HG02973 (cell line): ENCODE data around the gene LRP11.
"Not testable (repeated sequence)": the region's sequence is repeated elsewhere in the genome, so short reads cannot be mapped to it uniquely, and the experiment has no call there.

Experiments used
- ATAC-seq: cut with Tn5 transposase; IDR thresholded peaks from one replicate; pipeline ENCODE4 v1.9.1; 2021; ENCODE audit warnings: moderate library complexity; ENCODE audit not compliant: unreplicated experiment

Gene LRP11

DNA sequence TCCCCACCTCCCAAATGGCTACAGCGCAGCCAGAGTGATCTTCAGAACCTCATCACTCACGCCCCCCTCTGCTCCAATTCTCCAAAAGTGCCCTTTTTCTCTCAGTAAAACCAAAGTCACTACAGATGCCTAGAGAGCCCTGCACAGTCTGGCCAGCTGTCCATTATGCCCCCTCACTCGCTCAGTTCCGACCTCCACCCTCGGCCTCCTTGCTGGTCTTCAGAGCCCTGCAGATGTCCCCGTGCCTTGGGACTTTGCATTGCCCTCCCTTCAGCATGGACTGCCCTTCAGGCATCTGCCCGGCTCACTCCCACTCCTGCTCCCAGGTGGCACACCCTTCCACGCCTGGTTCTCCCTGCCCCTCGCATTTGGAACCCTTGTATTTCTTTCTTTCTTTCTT lies 34.8 kb upstream of the LRP11 start:
- no peak for ATAC-seq

DNA sequence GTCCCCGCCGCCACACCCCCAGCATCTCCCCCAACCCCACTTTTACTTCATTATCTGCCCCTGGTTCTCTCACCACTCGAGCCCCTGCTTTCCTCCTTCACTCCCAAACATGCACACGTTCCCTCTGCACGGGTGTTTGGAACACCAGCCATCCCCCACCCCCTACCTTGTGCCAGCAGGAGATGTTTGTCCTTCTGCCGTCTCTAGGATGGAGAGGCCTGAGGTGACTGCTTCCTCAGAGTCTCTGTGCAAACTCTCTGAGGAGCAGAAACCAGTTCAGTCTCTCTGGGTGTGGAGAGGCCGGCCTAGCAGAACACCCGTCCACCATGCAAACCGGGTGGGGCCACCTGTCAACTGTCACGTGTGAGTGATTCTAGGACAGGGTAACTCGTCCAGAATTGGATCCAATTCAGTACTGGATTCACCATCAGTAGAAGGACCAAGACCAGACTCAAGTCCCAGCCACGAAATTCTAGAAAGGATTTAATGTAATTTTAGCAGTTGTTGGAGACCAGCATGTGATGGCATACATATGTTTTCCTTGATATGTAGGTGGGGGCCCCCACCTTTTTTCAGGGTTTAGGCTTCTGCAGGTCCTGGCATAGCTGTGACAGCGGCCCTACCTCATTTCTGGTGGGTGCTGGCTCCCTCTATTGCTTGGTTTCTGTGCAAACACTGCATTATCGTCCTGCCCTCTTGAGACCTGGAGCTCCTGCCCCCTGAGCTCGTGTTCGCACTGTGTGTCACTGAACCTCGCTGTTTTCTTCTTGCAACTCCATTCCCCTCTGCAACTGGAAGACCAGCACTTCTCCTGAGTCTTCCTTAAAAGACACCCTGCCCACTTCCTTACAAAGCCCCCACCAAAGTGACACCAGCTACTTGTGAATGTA lies 33.9 kb upstream of the LRP11 start, which contains the start of gene RAET1E:
Gene RAET1E (minus strand): TSS at position 259 of the 890 bp plus-strand sequence. CDS start 7,212 bp downstream, outside the sequence.
- no peak for ATAC-seq

DNA sequence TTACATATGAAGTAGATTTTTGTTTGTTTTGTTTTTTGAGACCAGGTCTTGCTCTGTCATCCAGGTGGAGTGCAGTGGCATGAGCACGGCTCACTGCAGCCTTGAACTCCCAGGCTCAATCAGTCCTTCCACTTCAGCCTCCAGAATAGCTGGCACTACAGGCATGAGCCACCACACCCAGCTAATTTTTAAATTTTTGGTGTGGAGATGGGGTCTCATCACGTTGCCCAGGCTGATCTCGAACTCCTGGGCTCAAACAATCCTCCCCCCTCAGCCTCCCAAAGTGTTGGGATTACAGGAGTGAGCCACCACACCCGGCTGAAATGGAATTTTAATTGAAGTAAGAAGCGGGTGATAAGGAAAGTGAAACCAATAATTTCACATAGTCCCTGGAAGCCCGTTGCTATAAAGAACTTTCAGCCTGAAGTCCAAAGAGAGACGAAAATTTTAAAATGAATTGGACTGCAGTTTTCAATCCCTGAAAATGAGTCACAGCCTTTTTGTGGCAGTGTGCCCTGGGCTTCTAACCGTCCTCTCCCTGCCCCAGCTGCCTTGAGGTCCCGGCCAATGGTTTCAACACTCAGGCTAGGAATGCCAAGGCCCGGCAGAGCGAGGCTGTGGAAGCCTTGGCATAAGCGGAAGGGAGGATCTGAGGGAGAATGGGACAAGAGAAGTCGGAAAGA lies 33.0 kb upstream of the LRP11 start:
- ATAC-seq, result no peak

DNA sequence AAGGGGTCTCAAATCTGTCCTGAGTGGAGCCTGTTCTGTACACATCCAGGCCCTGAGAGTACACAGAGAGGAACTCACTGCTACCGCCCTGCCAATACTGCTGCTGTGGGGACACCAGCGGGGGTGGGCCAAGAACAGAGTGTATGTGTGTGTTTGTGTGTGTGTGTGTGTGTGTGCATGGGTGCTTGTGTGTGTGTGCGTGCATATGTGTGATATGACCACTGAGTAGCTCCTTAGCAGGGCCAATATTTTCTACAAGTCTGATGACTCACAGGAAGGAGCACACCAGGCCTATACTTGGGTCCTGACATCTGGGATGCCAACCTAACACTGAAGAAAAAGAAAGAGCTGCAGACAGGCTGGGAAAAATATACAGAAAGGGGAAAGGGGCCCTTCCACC lies 32.3 kb upstream of the LRP11 start:
- no peak for ATAC-seq

DNA sequence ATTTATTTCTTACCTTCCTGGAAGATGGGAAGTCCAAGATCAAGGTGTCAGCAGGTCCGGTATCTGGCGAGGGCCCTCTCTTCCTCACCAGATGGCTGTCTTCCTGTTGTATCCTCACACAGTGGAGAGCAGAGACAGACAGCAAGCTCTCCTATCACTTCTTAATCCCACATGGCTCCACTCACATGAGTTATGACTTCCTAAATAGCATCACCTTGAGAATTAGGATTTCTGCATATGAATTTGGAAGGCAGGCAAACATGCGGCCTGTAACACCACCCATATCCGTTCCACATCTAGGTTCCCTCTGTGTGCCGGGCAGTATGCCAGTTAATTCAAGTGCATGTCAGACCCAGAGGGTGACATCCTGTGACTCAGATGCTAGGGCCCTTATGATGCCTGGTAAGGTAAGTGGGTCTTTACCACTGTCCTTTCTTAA lies 31.7 kb upstream of the LRP11 start:
- ATAC-seq, result no peak

DNA sequence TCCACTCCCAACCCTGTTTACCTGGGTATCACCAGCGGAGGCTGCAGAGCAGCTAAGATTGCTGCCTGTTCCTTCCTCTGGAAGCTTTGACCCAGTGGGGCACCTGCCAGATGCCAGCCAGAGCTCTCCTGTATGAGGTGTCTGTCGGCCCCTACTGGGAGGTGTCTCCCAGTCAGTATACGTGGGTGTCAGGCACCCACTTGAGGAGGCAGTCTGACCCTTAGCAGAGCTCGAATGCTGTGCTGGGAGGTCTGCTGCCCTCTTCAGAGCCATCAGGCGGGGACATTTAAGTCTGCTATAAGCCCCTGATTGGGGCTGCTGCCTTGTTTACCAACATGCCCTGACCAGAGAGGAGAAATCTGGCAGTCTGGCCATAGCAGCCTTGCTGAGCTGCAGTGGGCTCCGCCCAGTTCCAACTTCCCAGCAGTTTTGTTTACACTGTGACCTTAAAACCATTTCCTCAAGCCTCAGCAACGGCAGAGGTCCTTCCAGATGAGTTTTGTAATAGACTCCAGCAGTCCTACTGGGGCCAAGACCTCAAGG lies 31.0 kb upstream of the LRP11 start:
- no peak for ATAC-seq

DNA sequence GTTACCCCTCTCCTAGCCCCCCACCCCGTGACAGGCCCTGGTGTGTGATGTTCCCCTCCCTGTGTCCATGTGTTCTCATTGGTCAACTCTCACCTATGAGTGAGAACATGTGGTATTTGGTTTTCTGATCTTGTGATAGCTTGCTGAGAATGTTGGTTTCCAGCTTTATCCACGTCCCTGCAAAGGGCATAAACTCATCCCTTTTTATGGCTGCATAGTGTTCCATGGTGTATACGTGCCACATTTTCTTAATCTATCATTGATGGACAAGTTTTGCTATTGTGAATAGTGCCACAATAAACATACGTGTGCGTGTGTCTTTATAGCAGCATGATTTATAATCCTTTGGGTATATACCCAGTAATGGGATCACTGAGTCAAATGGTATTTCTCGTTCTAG lies 27.7 kb upstream of the LRP11 start:
- not testable (repeated sequence) for ATAC-seq

DNA sequence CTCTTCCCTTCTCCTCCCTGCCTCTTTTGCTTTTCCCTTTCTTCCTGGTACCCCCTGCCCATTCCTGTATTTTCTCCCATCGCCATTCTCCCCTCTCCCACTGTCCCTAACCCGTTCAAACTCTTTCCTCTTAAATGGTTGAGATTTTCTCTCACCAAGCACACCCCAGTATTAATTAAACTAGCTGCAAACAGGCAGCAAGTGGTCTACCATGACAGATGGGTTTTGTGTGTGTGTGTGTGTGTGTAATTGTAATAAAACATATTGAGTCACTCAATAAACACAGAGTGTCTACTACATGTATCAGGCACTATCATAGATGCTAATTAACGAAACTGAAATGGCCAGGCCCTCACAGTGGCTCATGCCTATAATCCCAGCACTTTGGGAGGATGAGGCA lies 27.1 kb upstream of the LRP11 start:
- ATAC-seq, result no peak

DNA sequence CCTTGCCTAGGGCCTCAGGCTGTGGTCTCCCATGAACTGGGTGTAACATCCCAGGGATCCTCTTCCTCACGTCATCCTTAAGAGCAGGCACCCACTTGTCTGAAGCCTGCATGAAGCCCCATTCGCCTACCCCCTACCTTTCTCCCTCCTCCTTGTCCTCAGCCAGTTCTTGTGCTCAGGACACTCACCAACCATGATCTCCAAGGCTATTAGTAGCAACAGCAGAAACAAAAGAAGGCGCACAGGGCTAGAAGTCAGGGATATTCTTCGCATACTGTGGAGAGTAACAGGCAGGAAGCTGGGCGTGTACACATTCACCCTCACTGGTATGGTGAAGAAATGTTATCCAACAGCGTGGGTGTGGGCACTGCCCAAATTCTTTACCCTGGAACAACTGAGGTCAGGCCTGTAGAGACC lies 26.5 kb upstream of the LRP11 start:
- no peak for ATAC-seq

DNA sequence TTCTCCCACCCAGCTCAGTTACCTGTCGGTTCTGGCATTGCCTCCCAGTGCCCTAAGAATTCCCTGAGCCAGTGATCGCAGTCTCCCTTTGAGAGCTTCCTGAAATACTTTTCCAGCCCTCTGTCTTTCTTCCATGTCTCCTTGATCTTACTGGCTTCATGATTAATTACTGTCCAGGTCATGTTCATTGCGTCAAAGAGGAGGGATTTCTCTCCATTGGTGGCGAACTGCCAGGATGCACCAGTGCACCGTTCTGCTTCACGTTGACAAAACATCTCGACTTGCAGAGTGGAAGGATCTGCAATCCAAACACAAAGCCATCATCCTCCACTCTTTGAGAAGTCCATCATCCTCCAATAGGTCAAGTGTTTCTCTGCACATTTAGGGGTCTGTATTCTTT lies 25.2 kb upstream of the LRP11 start:
- ATAC-seq, result no peak

DNA sequence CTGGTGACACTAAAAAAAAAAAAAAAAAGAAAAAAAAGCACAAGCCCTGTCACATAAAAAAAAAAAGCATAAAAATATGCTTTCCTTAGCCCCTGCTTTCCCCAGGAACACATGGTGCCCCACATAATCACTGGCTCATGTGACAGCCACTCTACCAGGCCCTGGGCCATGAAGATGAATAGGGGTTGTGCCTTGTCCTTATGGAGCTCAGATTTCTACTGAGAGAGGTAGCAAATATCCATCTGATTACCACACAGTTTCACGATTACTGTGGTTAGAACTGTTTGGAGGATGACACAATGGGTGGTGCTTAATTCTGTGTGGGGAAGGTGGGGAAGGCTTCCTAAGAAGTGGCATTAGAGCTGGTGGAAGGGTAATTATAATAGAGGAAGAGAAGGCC lies 24.5 kb upstream of the LRP11 start:
- no peak for ATAC-seq

DNA sequence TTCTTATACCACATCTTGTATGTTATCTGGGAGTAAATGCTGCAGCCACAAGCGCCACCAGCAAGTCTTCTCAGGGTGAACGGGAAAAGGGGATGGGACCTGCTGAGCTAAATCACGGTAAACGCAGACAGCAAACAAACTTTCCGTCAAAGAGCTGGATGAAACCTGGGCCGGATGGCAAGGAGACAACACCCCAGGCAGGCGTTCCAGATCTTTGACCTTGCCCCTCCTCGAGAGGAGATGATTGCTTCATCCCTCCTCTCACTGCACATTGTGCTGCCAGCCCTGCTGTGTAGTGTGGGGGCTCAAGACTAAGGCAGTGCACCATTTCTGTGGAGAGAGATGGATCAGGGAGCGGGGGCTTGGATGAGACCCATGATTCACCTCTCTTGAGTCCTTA lies 23.9 kb upstream of the LRP11 start:
- no peak for ATAC-seq

DNA sequence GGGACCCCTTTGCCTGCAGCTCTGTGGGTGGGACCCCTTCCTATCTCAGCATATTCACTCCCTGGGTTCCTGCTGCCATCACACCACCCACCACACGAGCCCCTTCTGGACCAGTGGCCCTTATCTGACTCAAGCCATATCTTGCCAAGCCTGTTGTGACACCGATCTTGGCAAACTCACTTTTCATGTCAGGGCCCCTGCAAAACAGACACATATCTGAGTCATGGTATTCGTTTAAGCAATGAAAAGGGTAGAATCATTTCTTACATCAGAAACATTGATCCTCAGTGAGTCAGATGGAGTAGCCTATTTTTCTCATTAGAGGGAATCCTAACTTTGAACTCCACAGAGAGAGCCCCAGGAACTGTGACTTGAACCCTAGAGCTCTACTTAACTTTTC lies 23.2 kb upstream of the LRP11 start:
- no peak for ATAC-seq

DNA sequence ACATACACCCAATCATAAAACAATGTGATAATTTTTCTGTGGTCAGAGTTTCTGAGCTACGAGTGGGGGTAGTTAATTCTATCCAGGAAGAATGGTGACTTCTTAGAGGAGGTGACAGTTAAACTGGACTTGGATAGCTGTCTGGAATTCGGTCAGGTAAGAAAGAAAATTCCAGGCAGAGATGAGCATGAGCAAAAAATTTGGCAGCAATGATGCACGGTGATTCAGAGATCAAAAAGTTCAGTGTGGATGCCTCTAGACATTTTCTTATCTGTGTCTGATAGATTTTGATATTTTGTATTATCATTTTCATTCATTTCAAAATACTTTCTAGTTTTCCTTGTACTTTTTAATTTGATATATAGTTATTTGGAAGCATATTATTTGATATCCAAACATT lies 21.7 kb upstream of the LRP11 start:
- no peak for ATAC-seq

DNA sequence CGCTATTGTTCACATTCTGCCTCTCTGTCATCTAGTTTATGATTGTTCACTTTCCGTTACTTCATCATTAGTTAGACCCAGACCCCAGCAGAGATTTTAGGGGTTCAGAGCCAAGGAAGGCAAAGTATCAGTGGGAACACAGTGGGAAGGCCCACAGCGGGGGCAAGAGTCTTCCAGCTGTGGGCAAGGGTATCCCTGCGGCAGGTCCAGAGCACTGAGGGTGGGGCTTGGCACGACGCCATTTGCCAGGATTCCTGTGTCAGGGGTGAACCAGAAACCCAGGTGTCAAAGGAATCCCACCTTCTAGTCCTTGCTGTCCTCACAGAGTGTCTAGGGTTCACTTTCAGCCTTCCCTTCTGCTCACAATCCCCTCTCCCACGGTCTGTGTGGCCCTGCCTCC lies 20.5 kb upstream of the LRP11 start:
- ATAC-seq, result no peak

DNA sequence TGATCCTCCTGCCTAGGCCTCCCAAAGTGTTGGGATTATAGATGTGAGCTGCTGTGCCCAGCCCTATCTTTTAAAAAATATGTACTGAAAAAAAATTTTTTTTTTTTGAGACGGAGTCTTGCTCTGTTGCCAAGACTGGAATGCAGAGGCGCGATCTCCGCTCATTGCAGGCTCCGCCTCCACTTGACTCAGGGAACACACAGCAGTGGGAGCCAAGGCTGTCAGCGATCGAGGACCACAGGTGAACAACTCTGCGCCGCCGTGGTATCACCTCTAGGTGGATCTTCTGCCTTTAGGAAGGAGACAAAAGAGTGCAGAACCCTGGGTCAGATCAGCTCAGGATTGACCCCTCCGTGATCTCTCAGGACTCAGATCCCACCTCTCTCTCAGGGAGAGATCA lies 20.1 kb upstream of the LRP11 start:
- ATAC-seq, result no peak

DNA sequence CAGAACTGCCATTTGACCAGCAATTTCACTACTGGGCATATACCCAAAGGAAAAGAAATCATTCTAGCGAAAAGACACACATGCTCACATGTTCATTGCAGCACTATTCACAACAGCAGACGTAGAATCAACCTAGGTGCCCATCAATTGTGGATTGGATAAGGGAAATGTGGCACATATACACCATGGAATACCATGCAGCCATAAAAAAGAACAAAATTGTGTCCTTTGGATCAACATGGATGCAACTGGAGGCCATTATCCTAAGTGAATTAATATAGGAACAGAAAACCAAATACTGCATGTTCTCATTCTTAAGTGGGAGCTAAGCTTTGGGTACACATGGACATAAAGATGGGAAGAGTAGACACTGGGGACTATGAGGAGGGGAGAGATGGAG lies 17.7 kb upstream of the LRP11 start:
- no peak for ATAC-seq

DNA sequence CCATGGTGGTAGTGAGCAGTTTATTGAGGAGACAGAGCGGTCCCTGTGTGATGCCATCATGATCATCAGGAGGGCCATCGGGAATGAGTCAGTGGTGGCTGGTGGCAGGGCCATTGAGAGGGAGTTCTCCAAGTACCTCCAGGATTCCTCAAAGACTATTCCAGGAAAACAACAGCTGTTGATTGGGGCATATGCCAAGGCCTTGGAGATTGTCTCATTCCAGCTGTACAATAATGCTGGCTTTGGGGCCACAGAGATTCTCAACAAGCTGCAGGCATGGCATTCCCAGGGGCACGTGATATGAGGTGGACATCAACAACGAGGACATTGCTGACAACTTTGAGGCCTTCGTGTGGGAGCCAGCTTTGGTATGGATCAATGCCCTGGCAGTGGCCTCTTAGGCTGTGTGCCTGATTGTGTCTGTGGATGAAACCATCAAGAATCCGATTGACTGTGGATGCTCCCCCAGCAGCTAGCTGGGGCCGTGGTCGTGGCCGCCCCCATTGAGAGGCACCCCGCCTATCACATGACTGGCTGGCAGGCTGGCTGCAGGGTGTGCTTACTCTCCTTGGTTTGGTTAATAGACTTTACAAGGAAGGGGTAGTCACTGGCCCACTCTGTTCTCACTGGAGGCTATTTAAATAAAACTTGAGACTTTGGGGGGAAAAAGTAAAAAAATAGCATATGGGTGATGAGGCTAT lies 17.1 kb upstream of the LRP11 start:
- no peak for ATAC-seq

DNA sequence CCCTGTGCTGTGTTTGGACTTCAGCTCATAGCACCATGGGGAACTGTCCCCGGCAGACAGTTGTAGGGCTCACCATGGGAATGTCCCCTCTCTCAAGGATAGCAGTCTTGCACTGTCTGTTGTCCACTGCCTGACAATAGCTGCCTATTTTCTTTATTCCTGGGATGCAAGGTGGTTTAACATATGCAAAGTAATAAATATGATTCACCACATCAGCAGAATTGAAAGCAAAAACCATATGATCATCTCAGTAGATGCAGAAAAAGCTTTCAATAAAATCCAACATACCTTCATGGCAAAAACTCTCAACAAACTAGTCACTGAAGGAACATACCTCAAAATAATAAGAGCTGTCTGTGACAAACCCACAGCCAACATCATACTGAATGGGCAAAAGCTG lies 13.5 kb upstream of the LRP11 start:
- no peak for ATAC-seq

DNA sequence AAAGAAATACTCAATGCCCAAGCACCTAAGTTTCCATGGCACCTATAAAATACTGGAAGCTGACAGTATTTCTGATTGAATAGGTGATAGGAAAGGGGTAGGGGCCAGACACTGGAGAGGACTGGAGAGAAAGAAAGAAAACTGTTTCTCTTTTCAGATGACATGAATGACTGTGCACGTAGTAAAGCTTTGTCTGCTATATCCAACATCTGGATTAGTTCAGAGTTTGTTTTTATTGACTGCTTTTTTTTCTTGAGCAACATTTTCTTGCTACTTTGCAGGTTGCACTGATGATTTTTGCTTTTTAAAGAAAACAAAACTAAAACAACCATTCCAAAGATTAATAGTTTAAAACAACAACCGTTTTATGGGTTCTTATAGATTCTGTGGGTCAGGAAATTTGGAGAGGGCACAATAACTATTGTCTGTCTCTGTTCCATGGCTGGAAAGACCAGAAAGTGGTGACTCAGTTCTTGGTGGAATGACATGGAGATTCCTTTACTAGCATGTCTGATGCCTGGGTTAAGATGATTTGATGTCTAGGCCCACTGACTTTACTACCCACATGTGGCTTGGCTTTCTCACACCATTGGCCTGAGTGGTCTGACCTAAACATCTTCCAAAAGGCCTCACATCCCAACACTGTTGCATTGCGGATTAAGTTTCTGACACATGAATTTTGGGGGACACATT lies 12.2 kb upstream of the LRP11 start:
- no peak for ATAC-seq

DNA sequence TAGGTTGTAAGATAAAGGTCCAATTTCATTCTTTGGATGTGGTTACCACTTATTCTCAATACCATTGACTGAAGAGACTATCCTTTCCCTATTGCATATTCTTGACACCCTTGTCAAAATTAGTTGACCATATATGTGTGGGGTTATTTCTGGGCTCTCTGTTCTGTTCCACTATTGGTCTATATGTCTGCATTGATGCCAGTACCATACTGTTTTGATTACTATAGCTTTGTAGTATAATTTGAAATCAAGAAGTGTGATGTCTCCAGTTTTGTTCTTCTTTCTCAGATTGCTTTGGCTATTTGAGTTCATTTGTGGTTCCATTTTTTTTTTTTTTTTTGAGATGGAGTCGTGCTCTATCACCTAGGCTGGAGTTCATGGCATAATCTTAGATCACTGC lies 8.1 kb upstream of the LRP11 start:
- ATAC-seq, result no peak
